ENCODE results near the gene KLHDC7B. TPM values are rescaled to one million over a fixed set of nuclear protein-coding genes. Genes with fewer than 3 reads are reported as not detected.

KLHDC7B gene
- total and polyA plus RNA-seq, 2 of the 13 experiments (the other 11 are each of a cell fraction or from before 2014, with no cell fraction given), result 0.11 TPM; not detected in 1

GRCh38 chr22:50530580-50530876 is 15.2 kb upstream of the KLHDC7B start (continued):
- peak; percentile 64 for TF ChIP-seq RBFOX2 (IDR thresholded peaks at IDR 0.05; ENCODE audit: low read depth, low read length)
- TF ChIP-seq PRMT3 (CRISPR knock-in tag; IDR thresholded peaks at IDR 0.05; ENCODE audit: borderline replicate concordance, low read depth), result no peak
- TF ChIP-seq ZNF362 (CRISPR knock-in tag; IDR thresholded peaks at IDR 0.05; ENCODE audit: borderline replicate concordance), result no peak
- TF ChIP-seq NCOA5 (CRISPR knock-in tag; IDR thresholded peaks at IDR 0.05), result 0 out of 2 replicates have a peak, but pooled peaks have one; percentile 52
- TF ChIP-seq ZNF646 (CRISPR knock-in tag; IDR thresholded peaks at IDR 0.05), result no peak
- no peak for TF ChIP-seq MZF1 (CRISPR knock-in tag; IDR thresholded peaks at IDR 0.05; ENCODE audit: borderline replicate concordance)
- TF ChIP-seq ZNF564 (CRISPR knock-in tag; IDR thresholded peaks at IDR 0.05), result no peak; the same call in 1 of the 2 replicates
- no peak for TF ChIP-seq CHD4 (IDR thresholded peaks at IDR 0.05; ENCODE audit: borderline replicate concordance, low read length)
- TF ChIP-seq XRCC5 (optimal IDR thresholded peaks at IDR 0.05; ENCODE audit: low read length), result peak; percentile 16
- TF ChIP-seq UBTF (CRISPR knock-in tag; IDR thresholded peaks at IDR 0.05), result peak; percentile 67
- TF ChIP-seq BORCS8-MEF2B (CRISPR knock-in tag; IDR thresholded peaks at IDR 0.05), result peak; percentile 5; the same call in 1 of the 2 replicates
- TF ChIP-seq SOX5 (CRISPR knock-in tag; IDR thresholded peaks at IDR 0.05; ENCODE audit: borderline replicate concordance), result no peak
- TF ChIP-seq ZNF512 (CRISPR knock-in tag; IDR thresholded peaks at IDR 0.05), result no peak
- TF ChIP-seq ELF4 (CRISPR knock-in tag; IDR thresholded peaks at IDR 0.05; ENCODE audit: borderline replicate concordance), result no peak
- TF ChIP-seq CENPX (CRISPR knock-in tag; IDR thresholded peaks at IDR 0.05), result no peak
- TF ChIP-seq ZFY (CRISPR knock-in tag; IDR thresholded peaks at IDR 0.05), result peak; percentile 86; the same call in 1 of the 2 replicates
- TF ChIP-seq RELA (CRISPR knock-in tag; IDR thresholded peaks at IDR 0.05), result no peak
- TF ChIP-seq NPAS2 (CRISPR knock-in tag; IDR thresholded peaks at IDR 0.05; ENCODE audit: borderline replicate concordance), result no peak
- TF ChIP-seq SKI (IDR thresholded peaks at IDR 0.05; ENCODE audit: partially characterized antibody), result no peak
- TF ChIP-seq HES4 (CRISPR knock-in tag; IDR thresholded peaks at IDR 0.05; ENCODE audit: borderline replicate concordance), result 0 out of 2 replicates have a peak, but pooled peaks have one; percentile 31
